Measurements from ENCODE around the gene RGS21. TPM values are rescaled to one million over a fixed set of nuclear protein-coding genes. Genes with fewer than 3 reads are reported as not detected.
A peak's percentile ranks its signal among the peaks of the same experiment; 100 is the strongest.

RGS21 gene
- total and polyA plus RNA-seq, 2 of the 4 experiments (the other 2 are of a cell fraction) = not detected

- no CpG with 5 or more reads among the region's 2 CpGs for WGBS, 2 experiments (ENCODE audit: extremely low coverage in 2 of 2, insufficient read length in 1 of 2)
- no peaks in the 10 kb centered on the region for H3K79me1 ChIP-seq (ENCODE audit: low read depth in 1 of 2, low read length in 2 of 2)
- ATAC-seq (ENCODE audit: low read depth) = no peak
- ChIA-PET POLR2A (ENCODE audit: unreplicated experiment) (no interaction called here), CTCF (interaction anchor here (1.0 kb wide), 1 partner anchor 10 kb away, joined by 4 read pairs; no protein-coding TSS in a partner anchor)
- H4K5ac ChIP-seq (ENCODE audit: low read depth, low read length) = no peak overlapping the region
- H3K56ac ChIP-seq (ENCODE audit: extremely low read depth, insufficient read depth, low read length) = no peak overlapping the region
- H3K4me2 ChIP-seq (ENCODE audit: low read depth, low read length) = no peak overlapping the region
- no peaks in the 10 kb centered on the region for H3K4me1 ChIP-seq (ENCODE audit: control insufficient read depth, insufficient read depth, low read length)
- peak; percentile 7 for DNase-seq
- no peaks in the 10 kb centered on the region for H4K20me1 ChIP-seq (ENCODE audit: insufficient read depth, low read length)
- H3K27ac ChIP-seq (ENCODE audit: insufficient read depth, low read length) = no peak overlapping the region
- no peak overlapping the region for H2AK9ac ChIP-seq (replicated peaks; ENCODE audit: low read depth, low read length, poor library complexity)
- no peaks in the 10 kb centered on the region for H3K36me3 ChIP-seq (ENCODE audit: control insufficient read depth, insufficient read depth, low read length)
- TF ChIP-seq BHLHE40 (IDR thresholded peaks at IDR 0.05; ENCODE audit: low read depth, low read length) (no peak), RAD21 (IDR thresholded peaks at IDR 0.05; ENCODE audit: low read length) (no peak), NFE2L2 (IDR thresholded peaks at IDR 0.05; ENCODE audit: low read depth, low read length) (no peak), MAFK (IDR thresholded peaks at IDR 0.05; ENCODE audit: low read depth, low read length) (no peak), USF2 (IDR thresholded peaks at IDR 0.05; ENCODE audit: low read depth, low read length) (no peak), SMC3 (IDR thresholded peaks at IDR 0.05; ENCODE audit: low read depth, low read length) (no peak), RCOR1 (IDR thresholded peaks at IDR 0.05; ENCODE audit: insufficient replicate concordance, low read length) (no peak), CHD1 (IDR thresholded peaks at IDR 0.05; ENCODE audit: low read depth, low read length) (no peak), FOS (IDR thresholded peaks at IDR 0.05; ENCODE audit: low read depth, low read length) (no peak), ELK1 (IDR thresholded peaks at IDR 0.05; ENCODE audit: borderline replicate concordance, low read depth, low read length) (no peak), CEBPB (IDR thresholded peaks at IDR 0.05; ENCODE audit: low read depth, low read length) (no peak), CTCF (conservative IDR thresholded peaks at IDR 0.05; ENCODE audit: low read depth, low read length) (no peak), POLR2A (IDR thresholded peaks at IDR 0.05; ENCODE audit: low read depth, low read length) (no peak), RFX5 (IDR thresholded peaks at IDR 0.05; ENCODE audit: low read depth, low read length) (no peak), MAZ (IDR thresholded peaks at IDR 0.05; ENCODE audit: borderline replicate concordance, low read depth, low read length) (no peak), MXI1 (IDR thresholded peaks at IDR 0.05; ENCODE audit: borderline replicate concordance, low read depth, low read length) (no peak)
- H3K27me3 ChIP-seq (ENCODE audit: control insufficient read depth, insufficient read depth, low read length) = no peaks in the 10 kb centered on the region
- dilution Hi-C loops (cut with HindIII; ENCODE audit: low sequenced_read_pairs, unreplicated experiment) = no loop called here
- H3K4me3 ChIP-seq (ENCODE audit: insufficient read depth, low read depth, low read length) = no peak overlapping the region
- H2BK20ac ChIP-seq (ENCODE audit: low read depth, low read length) = no peak overlapping the region
- no peaks in the 10 kb centered on the region for H3K9me3 ChIP-seq (ENCODE audit: control insufficient read depth, insufficient read depth, low read length)
- in situ Hi-C loops (cut with MboI; ENCODE audit: low sequenced_read_pairs) = no loop called here
- no peak overlapping the region for H2BK120ac ChIP-seq (ENCODE audit: low read depth, low read length)
- no peak overlapping the region for H2BK5ac ChIP-seq (ENCODE audit: low read depth, low read length, poor library complexity, severe bottlenecking)
- no peaks in the 10 kb centered on the region for H3K9me1 ChIP-seq (ENCODE audit: insufficient read depth, low read length)
- H2AK5ac ChIP-seq (ENCODE audit: low read depth, low read length) = no peak overlapping the region
- no peak overlapping the region for H2AFZ ChIP-seq (replicated peaks; ENCODE audit: low read length, poor library complexity)
- no peak overlapping the region for H3K14ac ChIP-seq (replicated peaks; ENCODE audit: low read depth, low read length)
- H3K4ac ChIP-seq (ENCODE audit: low read depth, low read length) = no peak overlapping the region
- BruUV-seq (replicated peaks) = no TSS peak
- H3K23ac ChIP-seq (ENCODE audit: low read depth, low read length) = no peak overlapping the region
- intact Hi-C loops (cut with micrococcal nuclease) = no loop called here
- H2BK15ac ChIP-seq (ENCODE audit: low read depth, low read length) = no peak overlapping the region
- no peak overlapping the region for H4K91ac ChIP-seq (ENCODE audit: insufficient read depth, low read depth, low read length)
- H3K9ac ChIP-seq (ENCODE audit: low read depth, low read length) = no peak overlapping the region
- H4K8ac ChIP-seq (ENCODE audit: low read depth in 2 of 2, low read length in 2 of 2) = no peak overlapping the region
- H3K18ac ChIP-seq (ENCODE audit: low read depth, low read length) = no peak overlapping the region
These were observed 78.4 kb downstream of the RGS21 start for GRCh38 chr1:192395211-192395610.

Data from IMR-90 (cell line).